ENCODE measurements around the gene PFKFB2.
A peak's percentile ranks its signal among the peaks of the same experiment; 100 is the strongest.

PFKFB2 gene

GRCh38 chr1:207052911-207053769 is at the start of gene PFKFB2:
TSS of gene PFKFB2 (plus strand) at chr1:207053275. CDS start at chr1:207054718, 1,443 bp downstream.
- DNase-seq: peak; percentile 98
- H2AFZ ChIP-seq (ENCODE audit: low read length): peak within 1 kb of the TSS; percentile 94
- H3K36me3 ChIP-seq (replicated peaks; ENCODE audit: insufficient read depth, low read length): peaks cover 8% of the 10 kb centered on the region; the same call in 1 of the 2 replicates
- H3K9ac ChIP-seq (ENCODE audit: low read length): peak within 1 kb of the TSS; percentile 77
- peak; percentile 24 for TF ChIP-seq CTCF (IDR thresholded peaks at IDR 0.05; ENCODE audit: low read length)
- TF ChIP-seq EZH2phosphoT487 (IDR thresholded peaks at IDR 0.05; ENCODE audit: low read length): no peak
- no peak for TF ChIP-seq EZH2 (optimal IDR thresholded peaks at IDR 0.05; ENCODE audit: low read depth, low read length)
- peak within 1 kb of the TSS; percentile 74 for H3K27ac ChIP-seq (ENCODE audit: low read length)
- H3K4me1 ChIP-seq (ENCODE audit: low read length): peaks cover 31% of the 10 kb centered on the region
- H3K9me3 ChIP-seq (replicated peaks; ENCODE audit: insufficient read depth, low read length): no peaks in the 10 kb centered on the region
- H3F3A ChIP-seq (ENCODE audit: insufficient read depth, low read length): peaks cover 40% of the 10 kb centered on the region
- H3K4me3 ChIP-seq (ENCODE audit: low read length): peak within 1 kb of the TSS; percentile 84
- H4K20me1 ChIP-seq (ENCODE audit: insufficient read depth, low read length): no peaks in the 10 kb centered on the region
- no peaks in the 10 kb centered on the region for H3K27me3 ChIP-seq (replicated peaks; ENCODE audit: insufficient read depth, low read length)
- H3K9me2 ChIP-seq (replicated peaks; ENCODE audit: insufficient read depth, low read length): no peaks in the 10 kb centered on the region
- peak within 1 kb of the TSS; percentile 89 for H3K4me2 ChIP-seq (ENCODE audit: low read depth, low read length)
- peaks cover 27% of the 10 kb centered on the region for H3K79me2 ChIP-seq (ENCODE audit: low read length)

- peak; percentile 54 for DNase-seq
- Histone ChIP-seq H3K9ac (ENCODE audit: low read length) (no peak overlapping the region), H3F3A (ENCODE audit: insufficient read depth, low read length) (no peaks in the 10 kb centered on the region), H3K4me3 (ENCODE audit: low read length) (no peak overlapping the region), H3K27me3 (replicated peaks; ENCODE audit: insufficient read depth, low read length) (peaks cover 8% of the 10 kb centered on the region; the same call in 1 of the 2 replicates), H3K4me1 (ENCODE audit: low read length) (peaks cover 6% of the 10 kb centered on the region), H4K20me1 (ENCODE audit: insufficient read depth, low read length) (no peaks in the 10 kb centered on the region), H2AFZ (ENCODE audit: low read length) (peak overlapping the region; percentile 36), H3K79me2 (ENCODE audit: low read length) (no peaks in the 10 kb centered on the region), H3K4me2 (ENCODE audit: low read depth, low read length) (no peak overlapping the region), H3K9me2 (replicated peaks; ENCODE audit: insufficient read depth, low read length) (no peaks in the 10 kb centered on the region), H3K27ac (ENCODE audit: low read length) (no peak overlapping the region), H3K36me3 (replicated peaks; ENCODE audit: insufficient read depth, low read length) (no peaks in the 10 kb centered on the region), H3K9me3 (replicated peaks; ENCODE audit: insufficient read depth, low read length) (no peaks in the 10 kb centered on the region)
- TF ChIP-seq EZH2phosphoT487 (IDR thresholded peaks at IDR 0.05; ENCODE audit: low read length): no peak
- peak; percentile 97 for TF ChIP-seq CTCF (IDR thresholded peaks at IDR 0.05; ENCODE audit: low read length)
Observed at GRCh38 chr1:207004931-207005830, 47.9 kb upstream of the PFKFB2 start.

- peaks cover 6% of the 10 kb centered on the region for H3K4me1 ChIP-seq (ENCODE audit: low read length)
- no peak overlapping the region for H3K4me2 ChIP-seq (ENCODE audit: low read depth, low read length)
- H3K9ac ChIP-seq (ENCODE audit: low read length): no peak overlapping the region
- no peaks in the 10 kb centered on the region for H3K9me2 ChIP-seq (replicated peaks; ENCODE audit: insufficient read depth, low read length)
- no peak overlapping the region for H3K27ac ChIP-seq (ENCODE audit: low read length)
- peaks cover 8% of the 10 kb centered on the region; the same call in 1 of the 2 replicates for H3K27me3 ChIP-seq (replicated peaks; ENCODE audit: insufficient read depth, low read length)
- no peaks in the 10 kb centered on the region for H4K20me1 ChIP-seq (ENCODE audit: insufficient read depth, low read length)
- H2AFZ ChIP-seq (ENCODE audit: low read length): no peak overlapping the region
- H3K79me2 ChIP-seq (ENCODE audit: low read length): no peaks in the 10 kb centered on the region
- H3K4me3 ChIP-seq (ENCODE audit: low read length): no peak overlapping the region
- H3K36me3 ChIP-seq (replicated peaks; ENCODE audit: insufficient read depth, low read length): no peaks in the 10 kb centered on the region
- H3K9me3 ChIP-seq (replicated peaks; ENCODE audit: insufficient read depth, low read length): no peaks in the 10 kb centered on the region
- no peak for DNase-seq
- no peaks in the 10 kb centered on the region for H3F3A ChIP-seq (ENCODE audit: insufficient read depth, low read length)
- TF ChIP-seq EZH2 (optimal IDR thresholded peaks at IDR 0.05; ENCODE audit: low read depth, low read length) (no peak), EZH2phosphoT487 (IDR thresholded peaks at IDR 0.05; ENCODE audit: low read length) (no peak), CTCF (IDR thresholded peaks at IDR 0.05; ENCODE audit: low read length) (no peak)
Observed at GRCh38 chr1:207006083-207006482, 47.0 kb upstream of the PFKFB2 start.
